C4-2B (cell line): ENCODE measurements around the gene RNF17.

Source experiments
- ZFX ChIP-seq: fragments of 450-650 bp; IDR thresholded peaks from 2 replicates; pipeline ENCODE4 v1.6.1; 2017
- TF ChIP-seq, protein P1 (sequence below): fragments of 450-650 bp; conservative IDR thresholded peaks from 2 replicates; pipeline ENCODE4 v1.5.1; 2017; ENCODE audit warnings: mild to moderate bottlenecking

DNA sequence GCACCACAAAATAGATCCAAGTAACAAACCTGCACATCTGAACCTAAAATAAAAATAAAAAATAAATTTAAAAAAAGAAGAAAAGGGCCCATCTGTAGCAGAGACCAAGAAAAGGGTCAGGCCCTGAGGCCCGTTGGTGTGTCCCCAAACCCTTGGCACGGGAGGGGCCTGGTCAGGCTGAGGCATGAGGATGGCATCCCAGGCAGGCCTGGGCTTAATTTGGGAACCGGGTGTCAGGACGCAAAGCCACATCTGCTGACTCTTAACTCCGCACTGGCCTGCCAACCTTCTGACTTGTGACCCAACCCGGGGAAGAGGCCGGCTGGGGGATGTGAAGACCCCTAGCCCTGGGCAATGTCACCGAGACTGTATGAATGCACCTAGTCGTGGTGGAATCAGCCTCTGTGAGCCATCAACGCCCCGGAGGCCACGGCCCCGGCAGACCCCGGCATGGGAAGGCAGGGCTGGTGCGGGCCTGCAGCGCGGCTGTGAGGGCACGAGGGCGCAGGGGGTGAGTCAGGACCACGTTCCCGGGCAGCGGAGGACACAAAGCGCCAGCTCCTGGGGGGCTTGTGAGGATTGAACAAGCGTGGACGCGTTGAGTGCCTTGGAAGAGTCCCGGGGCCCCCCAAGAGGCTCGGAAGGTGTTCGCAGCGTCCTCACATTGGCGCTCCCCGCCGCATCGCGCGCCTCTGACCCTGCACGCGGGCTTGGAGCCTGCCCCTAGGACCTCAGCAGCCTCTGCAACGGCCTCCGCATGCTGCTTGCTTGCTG is 45.6 kb upstream of the RNF17 start:
- TF ChIP-seq, protein P1, sequence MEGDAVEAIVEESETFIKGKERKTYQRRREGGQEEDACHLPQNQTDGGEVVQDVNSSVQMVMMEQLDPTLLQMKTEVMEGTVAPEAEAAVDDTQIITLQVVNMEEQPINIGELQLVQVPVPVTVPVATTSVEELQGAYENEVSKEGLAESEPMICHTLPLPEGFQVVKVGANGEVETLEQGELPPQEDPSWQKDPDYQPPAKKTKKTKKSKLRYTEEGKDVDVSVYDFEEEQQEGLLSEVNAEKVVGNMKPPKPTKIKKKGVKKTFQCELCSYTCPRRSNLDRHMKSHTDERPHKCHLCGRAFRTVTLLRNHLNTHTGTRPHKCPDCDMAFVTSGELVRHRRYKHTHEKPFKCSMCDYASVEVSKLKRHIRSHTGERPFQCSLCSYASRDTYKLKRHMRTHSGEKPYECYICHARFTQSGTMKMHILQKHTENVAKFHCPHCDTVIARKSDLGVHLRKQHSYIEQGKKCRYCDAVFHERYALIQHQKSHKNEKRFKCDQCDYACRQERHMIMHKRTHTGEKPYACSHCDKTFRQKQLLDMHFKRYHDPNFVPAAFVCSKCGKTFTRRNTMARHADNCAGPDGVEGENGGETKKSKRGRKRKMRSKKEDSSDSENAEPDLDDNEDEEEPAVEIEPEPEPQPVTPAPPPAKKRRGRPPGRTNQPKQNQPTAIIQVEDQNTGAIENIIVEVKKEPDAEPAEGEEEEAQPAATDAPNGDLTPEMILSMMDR = no peak
- TF ChIP-seq ZFX = no peak
